DMS153 (cell line): Measurements from ENCODE around the gene DCST1.
A peak's percentile ranks its signal among the peaks of the same experiment; 100 is the strongest.

Source experiments
- DNase-seq: peaks from one replicate; lab custom pipeline; 2025; lab: John Stamatoyannopoulos, UW

Gene DCST1

GRCh38 chr1:155091071-155092051, 57.7 kb downstream of the DCST1 start:
- DNase-seq = peak; percentile 38

- no peak for DNase-seq
Observed at GRCh38 chr1:155092131-155092530, 58.5 kb downstream of the DCST1 start.

DNA sequence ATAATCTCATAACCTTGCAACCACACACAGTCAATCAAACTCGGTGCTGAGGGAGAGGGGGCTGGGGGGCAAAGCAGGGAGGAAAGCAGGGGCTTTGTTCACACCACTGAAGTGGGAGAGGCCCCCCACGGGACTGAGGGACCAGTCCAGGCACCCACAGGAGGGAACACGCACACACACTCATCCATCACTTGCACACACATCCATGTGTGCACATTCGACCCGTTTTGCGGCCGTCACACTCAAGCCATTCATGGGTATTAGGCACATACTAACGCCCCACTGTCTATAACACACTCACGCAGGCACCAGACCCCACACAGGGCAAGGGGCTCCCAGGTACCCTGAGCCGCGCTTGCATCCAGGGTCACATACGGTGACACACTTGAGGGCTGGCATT, 59.0 kb downstream of the DCST1 start:
- DNase-seq = no peak

DNA sequence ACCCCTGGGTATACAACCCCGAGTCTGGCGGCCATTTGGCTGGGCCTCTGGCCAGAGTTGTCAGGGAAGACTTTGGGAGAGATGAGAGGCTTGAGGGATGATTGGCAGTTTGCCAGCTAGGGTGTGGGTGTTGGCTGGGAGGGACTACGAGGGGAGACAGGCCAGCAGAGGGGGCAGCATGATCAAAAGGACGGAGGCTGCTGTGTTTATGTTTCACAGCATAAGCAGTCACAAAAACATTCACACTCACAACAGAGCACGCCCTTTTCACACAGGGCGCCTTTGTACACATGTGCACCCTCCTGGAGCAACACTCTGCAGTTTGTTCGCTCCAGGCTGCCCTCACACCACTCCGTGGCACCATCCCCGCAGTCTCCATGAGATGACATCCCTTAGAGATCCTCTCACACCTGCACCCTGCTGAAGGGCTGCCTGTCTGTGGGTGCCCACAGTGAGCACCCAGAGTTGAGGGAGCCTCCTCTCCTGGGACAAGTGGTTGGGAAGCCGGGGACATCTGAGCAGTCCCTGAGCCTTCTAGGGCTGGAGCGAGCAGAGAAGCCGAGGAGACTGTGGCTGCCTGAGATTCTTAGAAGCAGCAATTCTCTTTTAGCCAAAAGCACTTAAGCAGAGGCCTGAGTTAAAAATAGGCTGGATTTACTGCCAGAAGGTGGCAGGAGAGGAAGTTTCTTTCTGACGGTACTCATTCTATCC, 60.4 kb downstream of the DCST1 start:
- DNase-seq = peak; percentile 72

DNA sequence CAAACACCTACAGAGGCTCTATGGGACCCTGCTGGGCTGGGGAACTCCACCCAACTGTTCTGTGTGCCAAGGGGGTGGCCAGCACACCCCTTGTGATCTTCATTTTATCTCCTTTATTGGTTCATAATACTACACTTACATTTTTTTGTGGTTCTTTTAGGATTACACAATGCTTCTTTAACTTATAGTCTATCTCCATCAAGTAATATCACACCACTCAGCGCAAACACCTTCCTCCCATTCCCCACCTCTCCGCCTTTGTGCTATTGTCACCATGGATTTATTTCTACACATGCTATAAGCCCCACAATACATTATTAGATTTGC, 61.0 kb downstream of the DCST1 start:
- DNase-seq = no peak

- DNase-seq = no peak
Observed at GRCh38 chr1:155099331-155099730, 65.7 kb downstream of the DCST1 start.
